ENCODE data around the gene UCHL5.

The UCHL5 gene

GRCh38 chr1:192967211-192967877, 91.8 kb downstream of the UCHL5 start:
- DNase-seq (ENCODE audit: low spot score) = no peak

GRCh38 chr1:192966073-192966472, 93.1 kb downstream of the UCHL5 start:
- no peak for DNase-seq (ENCODE audit: low spot score)

- DNase-seq (ENCODE audit: low spot score) = no peak
Observed at GRCh38 chr1:192962901-192963300, 96.3 kb downstream of the UCHL5 start.

Data from putamen (tissue), 1 donor.